ENCODE results near the gene SDCCAG8.

Gene SDCCAG8

GRCh38 chr1:243528459-243529121 is 272.7 kb downstream of the SDCCAG8 start:
- no peak for TF ChIP-seq CTCF (IDR thresholded peaks at IDR 0.05; ENCODE audit: low read depth, low read length, missing control alignments)
- DNase-seq (ENCODE audit: extremely low read depth, low read depth) = no peak
- no peak overlapping the region for H3K4me3 ChIP-seq (replicated peaks; ENCODE audit: low read depth, low read length)

GRCh38 chr1:243529512-243529911 is 273.7 kb downstream of the SDCCAG8 start:
- DNase-seq (ENCODE audit: extremely low read depth, low read depth) = no peak
- no peak for TF ChIP-seq CTCF (IDR thresholded peaks at IDR 0.05; ENCODE audit: low read depth, low read length, missing control alignments)
- no peak overlapping the region for H3K4me3 ChIP-seq (replicated peaks; ENCODE audit: low read depth, low read length)

GRCh38 chr1:243535014-243535413 is 279.2 kb downstream of the SDCCAG8 start:
- H3K4me3 ChIP-seq (replicated peaks; ENCODE audit: low read depth, low read length) = no peak overlapping the region
- TF ChIP-seq CTCF (IDR thresholded peaks at IDR 0.05; ENCODE audit: low read depth, low read length, missing control alignments) = no peak
- no peak for DNase-seq (ENCODE audit: extremely low read depth, low read depth)

- no peak overlapping the region for H3K4me3 ChIP-seq (replicated peaks; ENCODE audit: low read depth, low read length)
- DNase-seq (ENCODE audit: extremely low read depth, low read depth) = no peak
- TF ChIP-seq CTCF (IDR thresholded peaks at IDR 0.05; ENCODE audit: low read depth, low read length, missing control alignments) = no peak
These were observed 283.8 kb downstream of the SDCCAG8 start for GRCh38 chr1:243539636-243540035.

- DNase-seq (ENCODE audit: extremely low read depth, low read depth) = no peak
- no peak for TF ChIP-seq CTCF (IDR thresholded peaks at IDR 0.05; ENCODE audit: low read depth, low read length, missing control alignments)
- no peak overlapping the region for H3K4me3 ChIP-seq (replicated peaks; ENCODE audit: low read depth, low read length)
These were observed 287.0 kb downstream of the SDCCAG8 start for GRCh38 chr1:243542739-243543415.

GRCh38 chr1:243543501-243543900 is 287.7 kb downstream of the SDCCAG8 start:
- H3K4me3 ChIP-seq (replicated peaks; ENCODE audit: low read depth, low read length) = no peak overlapping the region
- no peak for DNase-seq (ENCODE audit: extremely low read depth, low read depth)
- no peak for TF ChIP-seq CTCF (IDR thresholded peaks at IDR 0.05; ENCODE audit: low read depth, low read length, missing control alignments)

Measured in HFF-Myc (cell line).